ENCODE data around the gene IGIP.
A peak's percentile ranks its signal among the peaks of the same experiment; 100 is the strongest.

IGIP gene

DNA sequence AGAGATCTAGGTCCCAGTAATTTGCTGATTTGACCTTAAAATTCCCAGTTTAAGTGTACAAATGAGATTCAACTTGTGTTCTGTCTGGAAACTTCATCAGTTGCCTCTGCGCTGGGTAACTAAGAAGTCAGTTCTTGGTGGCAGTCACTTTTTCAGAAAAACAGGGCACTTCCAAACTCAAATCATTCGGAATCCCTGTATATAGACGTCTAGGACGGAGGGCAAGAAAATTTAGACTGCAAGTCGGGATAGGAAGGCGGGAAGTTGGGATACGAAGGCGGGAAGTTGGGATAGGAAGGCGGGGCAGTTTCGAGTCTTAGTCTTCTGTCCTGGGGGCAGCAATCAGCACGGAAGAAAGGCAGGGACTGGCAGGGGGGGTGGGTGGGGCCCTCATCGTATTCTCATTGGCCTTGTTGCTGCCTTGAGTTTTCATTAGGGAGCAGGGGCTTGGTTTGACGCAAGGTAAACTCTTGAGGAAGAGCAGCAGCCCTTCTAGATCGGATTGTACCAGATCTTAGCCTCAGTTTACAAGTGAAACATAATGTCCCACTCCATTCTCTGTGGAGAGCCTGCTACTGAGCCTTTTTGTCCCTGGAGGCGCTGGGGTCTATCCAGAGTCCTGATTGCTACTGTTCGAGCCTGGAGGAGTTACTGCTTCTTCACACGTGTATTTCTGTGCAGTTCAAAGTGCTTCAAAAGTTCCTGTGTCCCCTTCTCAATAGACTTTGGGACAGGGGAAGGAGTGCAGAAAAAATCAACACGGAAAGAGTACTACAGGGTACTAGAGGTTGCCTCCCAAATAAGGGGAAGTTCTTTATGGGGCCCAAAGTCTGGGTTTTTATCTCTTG lies 14.5 kb upstream of the IGIP start:
- DNase-seq (ENCODE audit: insufficient read length, low spot score) (no peak), FAIRE-seq (no peak)

GRCh38 chr5:140111859-140112551 lies 13.7 kb upstream of the IGIP start:
- no peak for FAIRE-seq
- no peak for DNase-seq (ENCODE audit: insufficient read length, low spot score)

DNA sequence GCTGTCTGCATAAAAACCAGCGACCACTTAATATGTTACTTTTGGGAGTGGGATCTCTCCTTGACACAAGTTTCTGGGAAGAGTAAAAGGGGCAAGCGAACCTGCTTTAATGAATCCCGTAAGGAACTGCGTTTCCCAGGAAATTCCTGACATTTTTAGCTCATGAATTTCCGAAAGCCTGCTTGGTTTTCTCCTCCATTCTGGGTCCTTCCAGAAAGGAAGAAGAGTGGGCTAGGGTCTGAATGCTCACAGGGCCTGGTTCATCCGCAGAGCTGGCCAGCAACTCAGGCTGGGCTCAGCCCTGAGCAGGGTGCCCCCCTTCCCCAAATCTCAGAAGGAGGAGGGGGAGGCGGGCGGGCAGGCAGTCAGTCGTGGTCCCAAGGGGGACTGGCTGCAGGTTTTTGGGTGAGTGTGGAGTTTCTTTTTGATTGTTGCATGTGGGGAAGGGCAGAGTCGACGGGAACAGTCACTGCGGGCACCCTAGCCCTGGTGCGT lies 13.0 kb upstream of the IGIP start:
- no peak for FAIRE-seq
- DNase-seq (ENCODE audit: insufficient read length, low spot score): no peak

- DNase-seq (ENCODE audit: insufficient read length, low spot score) (no peak), FAIRE-seq (no peak)
Observed at GRCh38 chr5:140113180-140113698, 12.5 kb upstream of the IGIP start.

DNA sequence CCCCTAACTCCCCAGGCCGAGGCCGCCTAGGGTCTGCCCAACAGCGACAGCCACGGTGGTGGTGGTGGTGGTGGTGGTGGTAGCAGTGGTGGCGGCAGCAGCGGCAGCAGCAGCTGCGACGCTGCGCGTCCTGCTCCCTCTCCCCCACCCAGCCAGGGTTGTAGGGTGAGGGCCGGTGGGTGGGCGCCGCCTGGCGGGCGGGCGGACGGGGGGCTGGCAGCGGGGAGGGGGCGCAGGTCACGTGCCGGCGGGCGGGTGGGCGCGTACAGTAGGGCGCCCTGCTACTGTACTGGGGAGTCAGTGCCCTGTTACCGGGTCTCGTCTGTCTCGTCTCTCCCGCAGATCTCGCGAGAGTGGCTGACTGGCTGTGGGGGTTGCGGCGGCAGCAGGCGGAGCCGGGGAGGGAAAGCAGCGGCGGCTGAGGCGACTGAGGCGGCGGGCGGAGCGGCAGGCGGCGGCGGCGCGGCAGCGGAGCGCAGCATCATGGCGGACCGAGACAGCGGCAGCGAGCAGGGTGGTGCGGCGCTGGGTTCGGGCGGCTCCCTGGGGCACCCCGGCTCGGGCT lies 12.0 kb upstream of the IGIP start, which contains the start of gene PURA:
PURA (plus strand) TSS at position 411 of the 565 bp plus-strand sequence; CDS start at position 484, 73 bp downstream.
- DNase-seq (ENCODE audit: insufficient read length, low spot score) (peak; percentile 95), FAIRE-seq (peak; percentile 90)

DNA sequence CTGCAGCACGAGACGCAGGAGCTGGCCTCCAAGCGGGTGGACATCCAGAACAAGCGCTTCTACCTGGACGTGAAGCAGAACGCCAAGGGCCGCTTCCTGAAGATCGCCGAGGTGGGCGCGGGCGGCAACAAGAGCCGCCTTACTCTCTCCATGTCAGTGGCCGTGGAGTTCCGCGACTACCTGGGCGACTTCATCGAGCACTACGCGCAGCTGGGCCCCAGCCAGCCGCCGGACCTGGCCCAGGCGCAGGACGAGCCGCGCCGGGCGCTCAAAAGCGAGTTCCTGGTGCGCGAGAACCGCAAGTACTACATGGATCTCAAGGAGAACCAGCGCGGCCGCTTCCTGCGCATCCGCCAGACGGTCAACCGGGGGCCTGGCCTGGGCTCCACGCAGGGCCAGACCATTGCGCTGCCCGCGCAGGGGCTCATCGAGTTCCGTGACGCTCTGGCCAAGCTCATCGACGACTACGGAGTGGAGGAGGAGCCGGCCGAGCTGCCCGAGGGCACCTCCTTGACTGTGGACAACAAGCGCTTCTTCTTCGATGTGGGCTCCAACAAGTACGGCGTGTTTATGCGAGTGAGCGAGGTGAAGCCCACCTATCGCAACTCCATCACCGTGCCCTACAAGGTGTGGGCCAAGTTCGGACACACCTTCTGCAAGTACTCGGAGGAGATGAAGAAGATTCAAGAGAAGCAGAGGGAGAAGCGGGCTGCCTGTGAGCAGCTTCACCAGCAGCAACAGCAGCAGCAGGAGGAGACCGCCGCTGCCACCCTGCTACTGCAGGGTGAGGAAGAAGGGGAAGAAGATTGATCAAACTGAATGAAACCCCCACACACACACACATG lies 11.2 kb upstream of the IGIP start:
- DNase-seq (ENCODE audit: insufficient read length, low spot score): no peak
- no peak for FAIRE-seq

GRCh38 chr5:140115186-140115500 lies 10.6 kb upstream of the IGIP start:
- DNase-seq (ENCODE audit: insufficient read length, low spot score) (no peak), FAIRE-seq (no peak)

GRCh38 chr5:140116716-140117115 lies 9.0 kb upstream of the IGIP start:
- DNase-seq (ENCODE audit: insufficient read length, low spot score) (no peak), FAIRE-seq (no peak)

DNA sequence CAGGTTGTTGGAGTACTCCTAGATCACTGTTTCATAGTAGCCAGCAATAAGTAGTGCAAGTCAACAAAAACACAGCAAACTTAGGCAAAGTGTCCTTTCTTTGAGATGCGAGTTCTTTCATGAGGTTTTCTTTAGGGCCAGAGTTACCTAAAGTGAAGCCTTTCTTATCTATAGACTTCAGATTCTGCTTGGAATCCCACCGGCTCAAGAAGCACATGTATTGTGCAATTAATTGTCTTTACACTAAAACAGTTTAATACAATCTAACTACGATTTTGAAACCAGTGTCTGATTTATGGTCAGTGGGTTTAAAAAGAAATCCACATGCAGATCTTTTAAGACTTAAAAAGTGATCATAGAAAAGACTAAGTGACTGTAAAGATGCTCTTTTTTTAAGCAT lies 8.2 kb upstream of the IGIP start:
- FAIRE-seq: no peak
- no peak for DNase-seq (ENCODE audit: insufficient read length, low spot score)

DNA sequence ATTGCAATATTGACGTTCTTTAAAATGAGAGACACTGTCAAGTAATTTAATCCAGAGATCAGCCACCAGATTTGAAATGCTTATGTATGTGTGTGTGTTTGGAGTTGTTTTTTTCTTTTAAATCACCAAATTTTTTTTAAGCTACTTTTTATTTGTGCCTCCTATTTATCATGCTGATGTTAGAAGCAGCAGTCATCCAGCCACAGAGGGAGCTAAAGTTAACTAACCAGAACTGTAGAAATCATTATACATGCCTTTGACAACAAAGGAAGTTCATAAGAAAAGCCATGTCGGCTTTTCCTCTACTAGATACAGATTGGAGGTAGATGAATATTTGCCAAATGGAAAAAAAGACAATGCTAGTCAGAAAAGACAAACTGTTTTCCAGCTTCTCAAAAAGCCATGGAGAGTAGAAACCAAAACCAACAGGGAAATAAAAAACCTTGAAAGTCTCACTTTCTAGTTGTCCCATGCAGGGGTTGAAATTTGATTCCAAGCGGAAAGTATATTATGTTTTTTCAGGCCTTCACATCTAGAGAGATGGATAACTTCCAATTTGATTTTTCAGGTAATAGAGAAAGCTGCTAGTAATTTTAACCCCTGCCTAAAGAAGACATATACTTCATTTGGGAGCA lies 7.3 kb upstream of the IGIP start:
- FAIRE-seq (no peak), DNase-seq (ENCODE audit: insufficient read length, low spot score) (no peak)

DNA sequence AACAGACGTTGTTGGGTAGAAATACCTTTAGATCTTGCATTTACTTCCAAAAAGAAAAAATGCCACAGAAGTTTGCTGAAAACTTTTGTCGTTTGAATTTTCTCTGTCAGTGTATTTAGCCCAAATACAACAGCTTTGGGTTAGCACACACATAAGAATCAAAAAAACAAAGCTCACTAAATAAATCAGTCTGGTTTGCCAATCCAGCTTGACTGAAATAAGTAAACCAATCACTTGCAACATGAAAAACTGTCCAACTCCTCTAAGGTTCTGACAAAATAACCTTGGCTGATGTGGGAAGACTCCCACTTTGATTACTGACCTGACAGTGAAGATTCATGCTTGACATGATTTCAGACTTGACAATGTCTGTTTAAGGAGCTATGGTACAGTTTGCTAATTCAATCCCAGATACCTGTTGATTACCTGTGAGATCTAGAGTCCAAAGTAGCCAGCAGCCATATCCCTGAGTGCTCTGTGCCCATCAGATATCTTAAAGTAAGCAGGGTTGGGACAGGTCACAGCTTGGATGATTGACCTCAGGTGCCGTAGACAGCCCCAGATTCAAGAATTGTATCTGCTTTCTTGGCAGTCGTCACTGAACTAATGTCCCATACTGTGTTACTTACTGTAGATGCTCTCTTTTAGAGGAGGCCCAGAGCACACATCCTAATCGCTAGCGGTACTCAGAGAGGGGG lies 727 bp downstream of the IGIP start:
- FAIRE-seq (no peak), DNase-seq (ENCODE audit: insufficient read length, low spot score) (no peak)

GRCh38 chr5:140128376-140128775 lies 2.6 kb downstream of the IGIP start:
- FAIRE-seq (no peak), DNase-seq (ENCODE audit: insufficient read length, low spot score) (no peak)

GRCh38 chr5:140130949-140131733 lies 5.4 kb downstream of the IGIP start:
- DNase-seq (ENCODE audit: insufficient read length, low spot score): no peak
- peak; percentile 4 for FAIRE-seq

DNA sequence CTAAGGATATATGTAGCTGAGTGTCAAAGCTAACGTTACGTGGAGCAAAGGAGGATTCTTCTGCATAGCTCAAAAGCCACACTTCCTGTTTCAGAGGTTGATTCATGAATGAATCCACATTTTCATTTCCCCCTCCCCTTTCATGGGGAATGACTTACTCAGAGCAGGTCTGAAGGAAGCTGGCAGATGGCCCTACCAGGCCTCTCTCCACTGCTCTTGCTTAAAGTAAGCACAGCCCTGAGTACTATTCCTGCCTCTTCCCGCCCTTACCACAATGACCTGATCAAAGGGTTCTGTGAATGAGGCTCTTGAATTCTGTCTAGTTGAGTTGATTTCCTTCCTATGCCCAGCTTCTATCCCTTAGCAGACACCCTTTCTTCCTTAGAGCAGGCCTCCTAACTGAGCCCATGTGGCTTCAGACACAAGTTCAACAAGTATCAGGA lies 6.3 kb downstream of the IGIP start:
- peak; percentile 62 for DNase-seq (ENCODE audit: insufficient read length, low spot score)

DNA sequence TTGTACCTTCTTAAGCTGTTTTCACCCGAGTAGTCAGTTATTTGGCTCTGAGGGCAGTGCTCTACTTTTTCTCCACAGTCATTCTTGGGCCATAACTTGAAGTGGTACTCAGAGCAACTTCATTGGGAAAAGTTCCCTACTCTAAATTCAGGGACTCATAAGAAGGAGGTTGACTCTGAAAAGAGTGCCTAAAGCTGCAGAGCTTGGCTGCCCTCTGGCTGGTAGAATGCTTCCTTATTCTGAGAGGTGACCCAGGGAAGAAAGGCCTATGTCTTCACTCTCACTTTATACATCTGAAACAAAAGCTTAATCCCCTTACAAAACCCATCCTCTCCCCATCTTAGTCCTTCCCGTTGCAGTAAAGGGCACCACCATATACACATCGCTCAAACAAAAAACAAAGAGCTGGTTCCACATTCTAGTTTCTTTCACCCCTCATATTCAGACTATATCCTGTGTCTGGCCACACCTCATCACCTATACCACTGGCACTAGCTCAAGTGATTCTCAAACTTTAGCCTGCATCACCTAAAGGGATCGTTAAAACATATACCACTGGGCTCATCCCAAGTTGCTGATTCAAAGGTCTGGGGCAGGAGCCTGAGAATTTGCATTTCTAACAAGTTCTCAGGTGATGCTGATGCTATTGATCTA lies 7.9 kb downstream of the IGIP start:
- DNase-seq (ENCODE audit: insufficient read length, low spot score): no peak
- no peak for FAIRE-seq

More for the DNA sequence above, 6.3 kb downstream of the IGIP start:
- peak; percentile 16 for FAIRE-seq

DNA sequence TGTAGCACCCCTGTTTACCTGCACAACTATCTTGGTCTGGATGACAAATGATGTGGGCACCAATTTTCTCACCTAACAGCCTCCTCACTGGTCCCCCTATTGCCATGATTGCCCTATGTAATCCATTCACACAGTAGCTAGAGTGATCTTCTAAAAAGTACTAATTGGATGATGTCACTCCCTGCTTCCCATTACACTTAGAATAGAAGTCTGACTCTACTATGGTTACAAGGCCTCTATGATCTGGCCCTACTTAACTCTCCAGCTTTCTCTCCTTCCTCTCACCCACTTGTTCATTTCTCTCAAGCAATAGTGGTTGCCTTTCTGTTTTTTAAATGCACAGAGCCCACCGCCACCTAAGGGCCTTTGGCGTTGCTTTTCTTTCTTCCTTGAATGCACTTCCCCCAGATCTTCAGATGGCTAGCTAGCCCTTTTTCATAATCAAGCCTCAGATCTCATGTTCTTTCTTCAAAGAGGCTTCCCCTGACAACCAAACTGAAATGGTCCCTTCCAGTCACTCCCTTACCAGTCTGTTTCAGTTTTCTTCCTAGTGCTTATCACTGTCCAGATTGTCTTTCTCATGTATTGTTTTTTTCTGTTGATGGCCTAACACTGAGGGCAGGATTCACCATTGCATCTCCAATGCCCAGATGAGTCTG lies 8.7 kb downstream of the IGIP start:
- DNase-seq (ENCODE audit: insufficient read length, low spot score) (no peak), FAIRE-seq (no peak)

- FAIRE-seq (no peak), DNase-seq (ENCODE audit: insufficient read length, low spot score) (no peak)
Observed at GRCh38 chr5:140135127-140135526, 9.4 kb downstream of the IGIP start.

DNA sequence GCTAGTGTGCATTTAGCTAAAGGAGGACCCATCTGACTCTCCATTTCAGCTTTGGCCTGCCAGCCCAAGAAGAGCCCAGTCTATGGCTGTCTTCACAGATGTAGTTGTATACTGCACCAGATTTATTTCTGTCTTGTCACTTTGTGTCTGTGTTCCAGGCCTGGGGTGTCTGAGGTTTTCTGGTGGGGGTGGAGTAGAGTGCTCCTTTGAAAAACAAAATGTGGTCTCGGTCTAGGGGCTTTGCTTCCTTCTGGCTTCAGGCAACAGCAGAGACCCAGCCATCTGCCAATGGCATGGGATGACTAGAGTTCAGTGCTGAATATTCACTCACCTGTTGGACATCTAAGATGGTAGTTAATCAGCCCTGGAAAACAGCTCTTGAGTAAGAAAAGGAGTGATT lies 10.9 kb downstream of the IGIP start:
- DNase-seq (ENCODE audit: insufficient read length, low spot score): no peak
- FAIRE-seq: peak; percentile 44
